ENCODE data around the gene IL1RAPL1. TPM values are rescaled to one million over a fixed set of nuclear protein-coding genes. Genes with fewer than 3 reads are reported as not detected.

Gene IL1RAPL1
- total and polyA plus RNA-seq, 2 donors (not counting 3 experiments of a cell fraction or from before 2014, with no cell fraction given), result 0.79 to 1.3 TPM

GRCh38 chrX:28670074-28670473 is 82.8 kb downstream of the IL1RAPL1 start:
- FAIRE-seq (peak; percentile 59), DNase-seq (ENCODE audit: low read depth, low spot score) (no peak)
- Histone ChIP-seq H3K27ac (ENCODE audit: insufficient read depth, low read depth, low read length) (no peak overlapping the region), H3K27me3 (ENCODE audit: control insufficient read depth in 2 of 2, insufficient read depth in 2 of 2, low read length in 2 of 2) (no peaks in the 10 kb centered on the region), H3K9ac (replicated peaks; ENCODE audit: extremely low read depth, insufficient read depth, low read length) (no peak overlapping the region), H3K9me1 (replicated peaks; ENCODE audit: control insufficient read depth, extremely low read depth, insufficient read depth, low read length) (no peaks in the 10 kb centered on the region), H3K79me2 (ENCODE audit: control insufficient read depth, insufficient read depth, low read length) (no peaks in the 10 kb centered on the region), H3K4me3 (replicated peaks in 1 of 3; ENCODE audit: insufficient read depth in 1 of 3, low read depth in 1 of 3, low read length in 3 of 3) (no peak overlapping the region), H4K20me1 (replicated peaks; ENCODE audit: control insufficient read depth, extremely low read depth, insufficient read depth, low read length) (no peaks in the 10 kb centered on the region), H3K4me1 (ENCODE audit: control insufficient read depth, extremely low read depth, insufficient read depth, low read length) (no peaks in the 10 kb centered on the region), H3K4me2 (ENCODE audit: insufficient read depth, low read length) (no peak overlapping the region), H3K9me3 (replicated peaks; ENCODE audit: control insufficient read depth, insufficient read depth, low read length) (no peaks in the 10 kb centered on the region), H2AFZ (ENCODE audit: low read depth, low read length) (no peak overlapping the region), H3K36me3 (ENCODE audit: control insufficient read depth in 2 of 2, extremely low read depth in 1 of 2, insufficient read depth in 2 of 2, low read length in 2 of 2) (no peaks in the 10 kb centered on the region)
- TF ChIP-seq CTCF (IDR thresholded peaks at IDR 0.05; ENCODE audit: extremely low read depth in 1 of 2, insufficient read depth in 1 of 2, low read depth in 1 of 2, low read length in 2 of 2) (no peak), FOS (IDR thresholded peaks at IDR 0.05; ENCODE audit: borderline replicate concordance, insufficient read depth, low read length) (no peak), POLR2A (IDR thresholded peaks at IDR 0.05; ENCODE audit: low read depth, low read length) (no peak), EZH2 (IDR thresholded peaks at IDR 0.05; ENCODE audit: borderline replicate concordance, low read depth, low read length, severe bottlenecking) (no peak), POLR2AphosphoS5 (IDR thresholded peaks at IDR 0.05; ENCODE audit: insufficient read depth, low read depth, low read length) (no peak), JUN (IDR thresholded peaks at IDR 0.05; ENCODE audit: borderline replicate concordance, insufficient read depth, insufficient read length, low read depth) (no peak), GATA2 (IDR thresholded peaks at IDR 0.05; ENCODE audit: insufficient read depth, insufficient read length, low read depth, low read length) (no peak), MYC (IDR thresholded peaks at IDR 0.05; ENCODE audit: low read depth, low read length) (no peak)
- TF ChIP-seq, protein P1, sequence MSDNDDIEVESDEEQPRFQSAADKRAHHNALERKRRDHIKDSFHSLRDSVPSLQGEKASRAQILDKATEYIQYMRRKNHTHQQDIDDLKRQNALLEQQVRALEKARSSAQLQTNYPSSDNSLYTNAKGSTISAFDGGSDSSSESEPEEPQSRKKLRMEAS (IDR thresholded peaks at IDR 0.05; ENCODE audit: insufficient read depth, insufficient read length), result no peak
- dilution Hi-C loops (cut with MboI; ENCODE audit: extremely low pct_ligation_motif_present, low sequenced_read_pairs) (no loop called here), intact Hi-C loops (cut with micrococcal nuclease) (no loop called here)
- ChIA-PET CTCF (no interaction called here), POLR2A (no interaction called here)
- BruUV-seq (replicated peaks), result no TSS peak

Data from endothelial cell of umbilical vein (primary cell).